Erythroblast (primary cell): ENCODE measurements around the gene TNNT2.
A peak's percentile ranks its signal among the peaks of the same experiment; 100 is the strongest.

Source experiments
- DNase-seq, 2 experiments: peaks; one replicate each; lab custom pipeline; 2025; lab: John Stamatoyannopoulos, UW
- GATA1 ChIP-seq: IDR thresholded peaks from 2 replicates; pipeline ENCODE4 v1.6.1; 2011; ENCODE audit warnings: low read depth, mild to moderate bottlenecking, control low read depth, low read length, moderate library complexity
- POLR2A ChIP-seq: IDR thresholded peaks from 2 replicates; pipeline ENCODE4 v1.6.1; 2011; ENCODE audit warnings: mild to moderate bottlenecking, low read length

The TNNT2 gene

GRCh38 chr1:201361652-201362504 is 15.6 kb downstream of the TNNT2 start:
- DNase-seq = peak; percentile 24 to 50
- TF ChIP-seq POLR2A (no peak), GATA1 (no peak)

GRCh38 chr1:201360901-201361651 is 16.4 kb downstream of the TNNT2 start:
- no peak for DNase-seq
- TF ChIP-seq POLR2A (no peak), GATA1 (no peak)

- TF ChIP-seq POLR2A = no peak
- no peak for TF ChIP-seq GATA1
- DNase-seq = no peak
Observed at GRCh38 chr1:201360486-201360885, 17.0 kb downstream of the TNNT2 start.

- no peak for DNase-seq
- TF ChIP-seq GATA1 (no peak), POLR2A (no peak)
Observed at GRCh38 chr1:201359873-201360210, 17.6 kb downstream of the TNNT2 start.

GRCh38 chr1:201359031-201359872 is 18.2 kb downstream of the TNNT2 start:
- no peak for TF ChIP-seq GATA1
- no peak for TF ChIP-seq POLR2A
- DNase-seq = no peak

- TF ChIP-seq POLR2A (no peak), GATA1 (no peak)
- no peak for DNase-seq
Observed at GRCh38 chr1:201358596-201358995, 18.9 kb downstream of the TNNT2 start.

GRCh38 chr1:201357636-201358348 is 19.7 kb downstream of the TNNT2 start:
- TF ChIP-seq POLR2A (no peak), GATA1 (no peak)
- no peak for DNase-seq

GRCh38 chr1:201357211-201357610 is 20.3 kb downstream of the TNNT2 start:
- DNase-seq = no peak
- TF ChIP-seq GATA1 (no peak), POLR2A (no peak)

GRCh38 chr1:201356701-201357100 is 20.8 kb downstream of the TNNT2 start:
- TF ChIP-seq GATA1 (no peak), POLR2A (no peak)
- DNase-seq = no peak

- no peak for DNase-seq
- no peak for TF ChIP-seq GATA1
Observed at GRCh38 chr1:201356236-201356635, 21.2 kb downstream of the TNNT2 start.

GRCh38 chr1:201355471-201355870 is 22.0 kb downstream of the TNNT2 start:
- no peak for DNase-seq
- TF ChIP-seq GATA1 (no peak), POLR2A (no peak)

GRCh38 chr1:201354901-201355295 is 22.6 kb downstream of the TNNT2 start:
- no peak for DNase-seq
- no peak for TF ChIP-seq POLR2A
- no peak for TF ChIP-seq GATA1

- no peak for DNase-seq
- TF ChIP-seq GATA1 (no peak), POLR2A (no peak)
Observed at GRCh38 chr1:201354151-201354900, 23.2 kb downstream of the TNNT2 start.
